Peyer's patch (tissue), 4 donors: ENCODE measurements around the gene FBXO39. TPM values are rescaled to one million over a fixed set of nuclear protein-coding genes. Genes with fewer than 3 reads are reported as not detected.

ENCODE experiments used
- DNase-seq, 3 donors: peaks; one replicate each; pipeline ENCODE4 v3.0.0-alpha.2; 2017 to 2019
- H3K27ac ChIP-seq, 4 donors: fragments of 200-600 bp; sonication (generic); one replicate each; pipeline ENCODE4 v1.5.1; 2016 to 2019
- H3K27me3 ChIP-seq, 2 donors: fragments of 200-600 bp; sonication (generic); one replicate each; pipeline ENCODE4 v1.5.1; 2019
- H3K36me3 ChIP-seq, 3 donors: fragments of 200-600 bp; sonication (generic); one replicate each; pipeline ENCODE4 v1.5.1; 2016 to 2019
- H3K4me1 ChIP-seq, 4 donors: fragments of 200-600 bp; sonication (generic); one replicate each; pipeline ENCODE4 v1.5.1; 2016 to 2019
- H3K4me3 ChIP-seq, 4 donors: fragments of 200-600 bp; sonication (generic); 1 replicate in 3 of 4; 2 replicates in 1 of 4; pipeline ENCODE4 v1.5.1; 2016 to 2019; ENCODE audit warnings: mild to moderate bottlenecking in 1 of 4
- H3K9me3 ChIP-seq, 4 donors: fragments of 200-600 bp; sonication (generic); one replicate each; pipeline ENCODE4 v1.5.1; 2016 to 2019; ENCODE audit warnings: mild to moderate bottlenecking in 1 of 4
- CTCF ChIP-seq, 6 experiments: fragments of 450-650 bp in 4 of 6; fragments of 200-600 bp in 2 of 6; sonication (generic) in 1 of 6; IDR thresholded peaks; one replicate each; pipeline ENCODE4 v1.5.1; 2017 to 2019; ENCODE audit warnings: antibody characterized with exemption in 6 of 6, mild to moderate bottlenecking in 3 of 6, moderate library complexity in 1 of 6
- POLR2A ChIP-seq, 2 donors: fragments of 450-650 bp; IDR thresholded peaks; one replicate each; pipeline ENCODE4 v1.5.1; 2017; ENCODE audit warnings: antibody characterized with exemption in 2 of 2, mild to moderate bottlenecking in 2 of 2, moderate library complexity in 2 of 2
- total RNA-seq, 4 donors: library from RNA; depleted of rRNA; stranded (reverse); fragments of >200 nt; gene quantifications; one replicate each; pipeline ENCODE4 v1.1.0, GENCODE V29; 2016

The FBXO39 gene
- total RNA-seq, 4 donors from 2014 or later = 0.53 to 4.1 TPM; not detected in 2

- Histone ChIP-seq H3K36me3 (no peaks in the 10 kb centered on the region), H3K27ac (no peak overlapping the region), H3K9me3 (no peaks in the 10 kb centered on the region), H3K4me3 (no peak overlapping the region), H3K27me3 (peaks cover 0 to 4% of the 10 kb centered on the region in 2 donors), H3K4me1 (no peaks in the 10 kb centered on the region)
- DNase-seq = no peak
- TF ChIP-seq POLR2A (IDR thresholded peaks at IDR 0.05) (no peak), CTCF (IDR thresholded peaks at IDR 0.05) (no peak)
These were observed 17.9 kb downstream of the FBXO39 start for GRCh38 chr17:6793748-6794493.

DNA sequence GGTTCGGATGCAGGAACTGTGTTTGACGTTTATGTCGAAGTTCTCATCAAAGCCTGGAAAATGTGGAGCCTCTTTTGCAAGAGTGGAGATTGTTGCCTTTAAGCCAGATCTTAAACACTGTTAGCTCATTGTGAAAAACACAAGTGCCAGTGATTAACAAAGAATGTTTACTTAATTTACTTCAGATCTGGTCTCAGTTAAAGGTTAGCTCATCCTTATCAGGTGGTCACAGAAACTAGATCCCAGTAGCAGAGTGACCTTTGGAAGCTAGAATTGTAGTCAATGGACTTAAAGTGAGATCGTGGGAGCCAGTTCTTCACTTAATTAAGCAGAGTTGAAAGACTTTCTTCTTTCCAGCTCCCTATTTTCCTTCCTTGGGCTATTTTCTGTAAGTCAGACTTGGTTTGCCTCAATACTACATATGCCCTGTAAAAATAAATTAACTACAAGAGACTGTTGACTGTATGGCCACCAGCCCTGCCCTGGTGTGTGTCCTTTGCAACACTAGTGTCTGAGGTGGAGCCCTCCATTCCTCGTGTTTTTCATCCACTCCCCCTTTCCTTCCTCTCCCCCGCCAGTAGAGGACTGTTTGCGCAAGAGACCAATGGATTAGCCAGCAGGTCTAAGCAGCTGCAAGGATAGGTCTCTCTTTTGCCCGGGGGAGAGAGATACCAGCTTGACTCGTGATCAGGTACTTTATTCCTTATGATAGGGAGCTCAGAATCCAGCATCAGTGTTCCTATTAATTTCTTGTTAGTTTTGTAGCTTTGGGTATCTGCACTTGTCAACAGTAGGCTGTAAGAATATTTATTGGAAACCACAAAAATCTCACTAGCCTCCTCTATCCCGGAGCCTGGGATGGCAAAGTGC, 20.2 kb downstream of the FBXO39 start:
- no peaks in the 10 kb centered on the region for H3K27me3 ChIP-seq
- no peak for DNase-seq
- no peak overlapping the region for H3K27ac ChIP-seq
- no peak overlapping the region for H3K4me3 ChIP-seq
- no peaks in the 10 kb centered on the region for H3K4me1 ChIP-seq
- TF ChIP-seq CTCF (IDR thresholded peaks at IDR 0.05) (no peak), POLR2A (IDR thresholded peaks at IDR 0.05) (no peak)
- H3K9me3 ChIP-seq = no peaks in the 10 kb centered on the region
- no peaks in the 10 kb centered on the region for H3K36me3 ChIP-seq

- H3K27ac ChIP-seq = no peak overlapping the region
- no peaks in the 10 kb centered on the region for H3K27me3 ChIP-seq
- TF ChIP-seq POLR2A (IDR thresholded peaks at IDR 0.05) (no peak), CTCF (IDR thresholded peaks at IDR 0.05) (no peak)
- no peak for DNase-seq
- no peaks in the 10 kb centered on the region for H3K36me3 ChIP-seq
- H3K4me3 ChIP-seq = no peak overlapping the region
- H3K4me1 ChIP-seq = no peaks in the 10 kb centered on the region
- no peaks in the 10 kb centered on the region for H3K9me3 ChIP-seq
These were observed 21.0 kb downstream of the FBXO39 start for GRCh38 chr17:6796887-6797490.

GRCh38 chr17:6797718-6798351, 21.8 kb downstream of the FBXO39 start:
- TF ChIP-seq POLR2A (IDR thresholded peaks at IDR 0.05) (no peak), CTCF (IDR thresholded peaks at IDR 0.05) (no peak)
- no peak overlapping the region for H3K27ac ChIP-seq

GRCh38 chr17:6799738-6800137, 23.7 kb downstream of the FBXO39 start:
- Histone ChIP-seq H3K4me3 (no peak overlapping the region), H3K4me1 (no peaks in the 10 kb centered on the region), H3K27ac (no peak overlapping the region), H3K27me3 (no peaks in the 10 kb centered on the region), H3K9me3 (no peaks in the 10 kb centered on the region), H3K36me3 (no peaks in the 10 kb centered on the region)
- TF ChIP-seq CTCF (IDR thresholded peaks at IDR 0.05) (no peak), POLR2A (IDR thresholded peaks at IDR 0.05) (no peak)
- no peak for DNase-seq

More at GRCh38 chr17:6797718-6798351, 21.8 kb downstream of the FBXO39 start:
- H3K4me3 ChIP-seq = no peak overlapping the region
- H3K36me3 ChIP-seq = no peaks in the 10 kb centered on the region
- no peaks in the 10 kb centered on the region for H3K27me3 ChIP-seq
- no peak for DNase-seq
- H3K4me1 ChIP-seq = no peaks in the 10 kb centered on the region
- H3K9me3 ChIP-seq = no peaks in the 10 kb centered on the region
